ENCODE data around the gene SNRPB2.

Gene SNRPB2

DNA sequence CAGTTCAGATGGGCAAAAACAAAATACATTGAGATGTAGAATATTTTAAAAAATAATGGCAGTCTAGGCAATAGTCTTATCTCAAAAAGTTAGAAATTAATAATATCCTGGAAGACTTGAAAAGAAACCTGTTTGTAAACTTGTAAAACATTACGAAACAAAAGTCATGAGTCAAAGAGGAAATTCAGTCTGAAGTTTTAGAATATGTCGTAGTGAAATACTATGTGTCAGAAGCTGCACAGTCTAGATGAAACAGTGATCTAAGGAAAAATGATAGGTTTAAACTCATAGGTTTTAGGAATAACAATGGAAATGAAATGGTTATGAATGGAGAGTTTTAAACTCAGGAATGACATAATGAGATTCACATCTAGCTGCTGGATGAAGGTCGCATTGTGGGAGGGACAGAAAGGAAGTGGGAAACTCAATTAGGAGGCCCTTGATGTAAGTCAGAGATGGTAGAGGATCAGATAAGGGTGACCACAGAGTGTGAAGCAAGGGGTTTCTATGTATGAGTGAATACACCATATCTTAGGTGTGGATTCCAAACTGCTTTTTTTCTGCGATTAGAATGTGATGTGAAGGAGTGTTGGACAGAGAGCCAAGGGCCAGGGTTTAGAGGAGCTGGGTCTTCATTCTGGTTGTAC, 2.8 kb downstream of the SNRPB2 start:
- H3K4me3 ChIP-seq (ENCODE audit: low read depth, low read length), result no peak overlapping the region
- no peak for DNase-seq (ENCODE audit: low read depth, low spot score)
- ChIA-PET POLR2A (no interaction called here), CTCF (interaction anchor here (1.6 kb wide), 1 partner anchor 28 kb away, joined by 4 read pairs; no protein-coding TSS in a partner anchor)
- TF ChIP-seq, protein P1, sequence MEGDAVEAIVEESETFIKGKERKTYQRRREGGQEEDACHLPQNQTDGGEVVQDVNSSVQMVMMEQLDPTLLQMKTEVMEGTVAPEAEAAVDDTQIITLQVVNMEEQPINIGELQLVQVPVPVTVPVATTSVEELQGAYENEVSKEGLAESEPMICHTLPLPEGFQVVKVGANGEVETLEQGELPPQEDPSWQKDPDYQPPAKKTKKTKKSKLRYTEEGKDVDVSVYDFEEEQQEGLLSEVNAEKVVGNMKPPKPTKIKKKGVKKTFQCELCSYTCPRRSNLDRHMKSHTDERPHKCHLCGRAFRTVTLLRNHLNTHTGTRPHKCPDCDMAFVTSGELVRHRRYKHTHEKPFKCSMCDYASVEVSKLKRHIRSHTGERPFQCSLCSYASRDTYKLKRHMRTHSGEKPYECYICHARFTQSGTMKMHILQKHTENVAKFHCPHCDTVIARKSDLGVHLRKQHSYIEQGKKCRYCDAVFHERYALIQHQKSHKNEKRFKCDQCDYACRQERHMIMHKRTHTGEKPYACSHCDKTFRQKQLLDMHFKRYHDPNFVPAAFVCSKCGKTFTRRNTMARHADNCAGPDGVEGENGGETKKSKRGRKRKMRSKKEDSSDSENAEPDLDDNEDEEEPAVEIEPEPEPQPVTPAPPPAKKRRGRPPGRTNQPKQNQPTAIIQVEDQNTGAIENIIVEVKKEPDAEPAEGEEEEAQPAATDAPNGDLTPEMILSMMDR (IDR thresholded peaks at IDR 0.05; ENCODE audit: insufficient read depth, low read length, missing control alignments), result no peak

DNA sequence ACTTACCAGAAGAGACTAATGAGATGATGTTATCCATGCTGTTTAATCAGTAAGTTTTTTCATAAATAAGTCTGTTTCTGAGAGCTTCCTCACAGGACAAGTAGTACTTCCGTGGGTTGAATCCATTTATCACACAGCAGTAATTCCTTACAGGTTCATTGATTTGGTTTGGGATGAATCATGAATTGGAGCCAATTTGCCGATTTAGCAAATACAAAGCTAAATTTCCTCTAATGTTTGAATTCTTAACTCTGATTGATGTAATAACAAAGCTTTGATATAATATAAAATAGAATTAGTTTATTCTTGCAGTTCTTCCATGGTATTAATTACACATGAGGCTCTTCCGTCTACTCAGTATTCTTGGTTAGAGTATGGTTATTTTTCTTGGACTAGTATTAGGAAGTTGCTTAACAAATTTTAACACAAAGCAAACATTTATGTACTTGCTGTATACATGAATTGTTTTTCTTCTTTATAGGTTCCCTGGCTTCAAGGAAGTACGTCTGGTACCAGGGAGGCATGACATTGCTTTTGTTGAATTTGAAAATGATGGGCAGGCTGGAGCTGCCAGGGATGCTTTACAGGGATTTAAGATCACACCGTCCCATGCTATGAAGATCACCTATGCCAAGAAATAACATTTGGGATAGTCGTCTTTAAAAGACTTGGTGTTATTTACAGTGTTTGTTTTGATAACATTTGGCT, 10.7 kb downstream of the SNRPB2 start:
- CTCF ChIA-PET, result interaction anchor here (0.9 to 2.2 kb wide), 3 partner anchors 10 to 22 kb away, joined by 3 to 7 read pairs (median 4); no protein-coding TSS in a partner anchor
- H3K4me3 ChIP-seq (ENCODE audit: low read depth, low read length), result no peak overlapping the region
- TF ChIP-seq, protein P1 (IDR thresholded peaks at IDR 0.05; ENCODE audit: insufficient read depth, low read length, missing control alignments), result no peak
- DNase-seq (ENCODE audit: low read depth, low spot score), result no peak
- POLR2A ChIA-PET, result no interaction called here

DNA sequence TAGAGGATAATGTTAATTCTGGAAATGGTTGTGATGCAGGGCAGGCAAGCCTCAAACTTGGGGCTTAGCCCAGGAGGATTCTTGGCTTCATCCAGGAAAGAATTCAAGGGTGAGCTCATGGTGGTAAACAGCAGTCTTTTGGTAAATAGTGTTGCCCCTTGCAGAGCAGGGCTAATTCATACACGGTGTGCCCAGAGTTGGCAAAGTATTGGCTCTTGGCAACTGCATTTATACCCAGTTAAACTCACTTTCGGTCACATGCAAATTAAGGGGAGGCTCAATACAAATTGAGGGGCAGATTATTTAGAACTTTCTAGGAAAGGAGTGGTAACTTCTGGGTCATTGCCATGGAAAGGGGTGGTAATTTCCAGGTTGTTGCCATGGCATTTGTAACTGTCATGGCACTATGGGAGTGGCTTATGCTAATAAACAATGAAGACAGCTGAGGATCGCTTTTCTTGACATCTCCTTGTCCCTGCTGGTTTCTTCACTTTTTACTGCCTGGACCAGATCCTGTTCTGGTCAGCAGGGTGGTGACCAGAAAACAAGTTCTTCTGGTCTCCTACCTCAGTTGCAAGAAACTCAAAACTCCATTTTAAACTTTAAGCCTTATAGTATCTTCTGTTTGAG, 14.5 kb downstream of the SNRPB2 start:
- POLR2A ChIA-PET, result no interaction called here
- TF ChIP-seq, protein P1 (IDR thresholded peaks at IDR 0.05; ENCODE audit: insufficient read depth, low read length, missing control alignments), result no peak
- CTCF ChIA-PET, result no interaction called here
- no peak overlapping the region for H3K4me3 ChIP-seq (ENCODE audit: low read depth, low read length)
- no peak for DNase-seq (ENCODE audit: low read depth, low spot score)

DNA sequence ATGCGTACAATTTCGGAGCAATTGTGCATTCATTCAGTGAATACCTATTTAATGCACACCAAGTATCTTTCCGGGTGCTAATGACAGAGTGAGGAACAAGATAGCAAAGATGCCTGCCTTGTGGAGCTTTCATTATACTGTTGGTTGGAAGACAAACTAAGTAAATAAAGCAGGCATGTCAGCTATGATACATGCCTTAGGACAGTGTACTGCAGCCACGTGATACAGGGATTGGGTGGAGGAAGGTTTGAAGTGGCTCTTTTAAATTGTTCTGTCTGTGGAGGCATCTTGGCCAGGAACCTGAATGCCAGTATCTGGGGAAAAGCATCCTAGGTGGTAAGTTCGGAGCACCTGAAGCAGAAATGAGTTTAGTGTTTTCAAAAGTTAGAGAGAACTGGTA, 15.4 kb downstream of the SNRPB2 start:
- POLR2A ChIA-PET, result no interaction called here
- TF ChIP-seq, protein P1 (IDR thresholded peaks at IDR 0.05; ENCODE audit: insufficient read depth, low read length, missing control alignments), result no peak
- no peak overlapping the region for H3K4me3 ChIP-seq (ENCODE audit: low read depth, low read length)
- CTCF ChIA-PET, result no interaction called here
- DNase-seq (ENCODE audit: low read depth, low spot score), result no peak

DNA sequence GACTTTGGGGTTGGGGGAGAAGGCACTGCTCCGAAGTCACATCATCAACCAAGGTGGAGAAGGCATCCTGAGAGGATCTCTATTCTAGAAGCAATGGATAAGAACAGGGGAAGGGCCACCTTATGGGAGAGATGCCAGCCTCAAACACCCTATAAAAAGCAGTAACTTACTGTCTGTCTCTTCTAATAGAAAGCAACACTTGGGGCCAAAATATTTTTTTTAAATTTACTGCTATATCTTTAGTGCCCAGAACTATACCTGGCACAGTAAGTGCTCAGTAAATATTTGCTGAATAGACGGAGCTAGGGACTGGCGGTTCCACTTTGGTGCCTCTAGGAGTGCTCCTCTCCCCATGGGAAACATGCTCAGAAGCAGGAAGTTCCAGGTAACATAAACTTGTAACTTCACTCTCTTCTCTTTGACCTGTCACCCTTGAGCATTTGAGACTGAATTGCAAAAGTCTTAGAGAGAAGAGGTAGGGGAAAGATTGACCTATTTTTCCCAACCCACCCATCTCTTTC, 17.5 kb downstream of the SNRPB2 start:
- no peak for DNase-seq (ENCODE audit: low read depth, low spot score)
- ChIA-PET POLR2A (no interaction called here), CTCF (no interaction called here)
- TF ChIP-seq, protein P1 (IDR thresholded peaks at IDR 0.05; ENCODE audit: insufficient read depth, low read length, missing control alignments), result no peak
- H3K4me3 ChIP-seq (ENCODE audit: low read depth, low read length), result no peak overlapping the region

DNA sequence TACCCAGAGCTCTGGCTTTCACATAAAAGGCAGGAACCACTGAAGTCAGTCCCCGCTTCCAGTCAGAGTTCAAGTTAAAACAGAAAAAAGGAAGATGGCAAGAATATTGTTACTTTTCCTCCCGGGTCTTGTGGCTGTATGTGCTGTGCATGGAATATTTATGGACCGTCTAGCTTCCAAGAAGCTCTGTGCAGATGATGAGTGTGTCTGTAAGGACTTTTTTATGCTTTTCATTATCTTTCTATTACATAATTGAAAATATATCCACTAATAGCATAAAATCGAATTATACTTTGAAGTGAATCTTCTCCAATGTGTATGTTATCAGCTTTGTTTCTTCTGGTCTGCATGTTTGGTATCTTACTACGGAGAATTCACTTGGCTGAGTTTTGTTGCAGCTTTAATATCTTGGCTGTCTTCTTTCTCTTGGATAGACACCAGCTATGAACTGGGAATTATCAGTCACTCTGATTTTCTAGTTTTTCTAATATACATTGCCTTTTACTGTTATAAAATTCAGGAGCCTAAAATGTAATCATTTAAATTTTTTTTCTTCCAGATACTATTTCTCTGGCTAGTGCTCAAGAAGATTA, 18.6 kb downstream of the SNRPB2 start, which contains the start of gene OTOR:
TSS of gene OTOR (plus strand) at position 51 of the 593 bp plus-strand sequence. CDS start at position 95, 44 bp downstream.
- no peak for DNase-seq (ENCODE audit: low read depth, low spot score)
- ChIA-PET CTCF (interaction anchor here (1.3 kb wide), 1 partner anchor 12 kb away, joined by 3 read pairs; no protein-coding TSS in a partner anchor), POLR2A (no interaction called here)
- no peak within 1 kb of the TSS for H3K4me3 ChIP-seq (ENCODE audit: low read depth, low read length)
- TF ChIP-seq, protein P1 (IDR thresholded peaks at IDR 0.05; ENCODE audit: insufficient read depth, low read length, missing control alignments), result no peak
